Endometrial microvascular endothelial cells (primary cell): ENCODE results near the gene ANKS1A. TPM values are rescaled to one million over a fixed set of nuclear protein-coding genes. Genes with fewer than 3 reads are reported as not detected.
"Not testable (repeated sequence)": the region's sequence is repeated elsewhere in the genome, so short reads cannot be mapped to it uniquely, and the experiment has no call there.

ENCODE experiments used
- in situ Hi-C: cut with HindIII; loops from 2 replicates; pipeline ENCODE4 v1.10.0; 2017; ENCODE audit warnings: low sequenced_read_pairs, low pct_unique_long_range_greater_than_20kb; ENCODE audit errors: inconsistent ontology term
- total RNA-seq: library from RNA; depleted of rRNA; stranded (reverse); fragments of >200 nt; gene quantifications from one replicate; pipeline ENCODE4 v1.2.3, GENCODE V29; 2015; ENCODE audit errors: inconsistent ontology term

Gene ANKS1A
- total RNA-seq, 1 donor from 2014 or later = 12.5 TPM

GRCh38 chr6:34979218-34979617, 90.2 kb downstream of the ANKS1A start:
- in situ Hi-C loops = no loop called here

- in situ Hi-C loops = no loop called here
Measured at GRCh38 chr6:34979994-34980393, 90.9 kb downstream of the ANKS1A start.

- in situ Hi-C loops = no loop called here
Measured at GRCh38 chr6:34981366-34981765, 92.3 kb downstream of the ANKS1A start.

- in situ Hi-C loops = no loop called here
Measured at GRCh38 chr6:34981951-34982350, 92.9 kb downstream of the ANKS1A start.

- in situ Hi-C loops = no loop called here
Measured at GRCh38 chr6:34982424-34982852, 93.4 kb downstream of the ANKS1A start.

GRCh38 chr6:34984416-34984815, 95.4 kb downstream of the ANKS1A start:
- in situ Hi-C loops = no loop called here

GRCh38 chr6:34985236-34985635, 96.2 kb downstream of the ANKS1A start:
- in situ Hi-C loops = no loop called here

- in situ Hi-C loops = no loop called here
Measured at GRCh38 chr6:34986845-34987246, 97.8 kb downstream of the ANKS1A start.

GRCh38 chr6:34987506-34987905, 98.5 kb downstream of the ANKS1A start:
- in situ Hi-C loops = no loop called here

GRCh38 chr6:34990971-34991560, 102.0 kb downstream of the ANKS1A start:
- in situ Hi-C loops = no loop called here

GRCh38 chr6:34992376-34992775, 103.3 kb downstream of the ANKS1A start:
- in situ Hi-C loops = no loop called here

GRCh38 chr6:34993213-34993612, 104.2 kb downstream of the ANKS1A start:
- in situ Hi-C loops = no loop called here

- in situ Hi-C loops = no loop called here
Measured at GRCh38 chr6:34994693-34995092, 105.6 kb downstream of the ANKS1A start.

GRCh38 chr6:34998417-34998816, 109.4 kb downstream of the ANKS1A start:
- in situ Hi-C loops = not testable (repeated sequence)

- in situ Hi-C loops = not testable (repeated sequence)
Measured at GRCh38 chr6:34999153-34999552, 110.1 kb downstream of the ANKS1A start.

- in situ Hi-C loops = not testable (repeated sequence)
Measured at GRCh38 chr6:34999962-35000361, 110.9 kb downstream of the ANKS1A start.

- in situ Hi-C loops = not testable (repeated sequence)
Measured at GRCh38 chr6:35001349-35001748, 112.3 kb downstream of the ANKS1A start.

- in situ Hi-C loops = not testable (repeated sequence)
Measured at GRCh38 chr6:35003886-35004530, 115.0 kb downstream of the ANKS1A start.

- in situ Hi-C loops = no loop called here
Measured at GRCh38 chr6:35007016-35007415, 118.0 kb downstream of the ANKS1A start.

GRCh38 chr6:35008858-35009257, 119.8 kb downstream of the ANKS1A start:
- in situ Hi-C loops = no loop called here
